GM19438 (cell line): ENCODE measurements around the gene STK11IP.

Experiments
- ATAC-seq: cut with Tn5 transposase; IDR thresholded peaks from one replicate; pipeline ENCODE4 v1.9.1; 2021; ENCODE audit warnings: low read depth; ENCODE audit not compliant: unreplicated experiment

The STK11IP gene, protein sequence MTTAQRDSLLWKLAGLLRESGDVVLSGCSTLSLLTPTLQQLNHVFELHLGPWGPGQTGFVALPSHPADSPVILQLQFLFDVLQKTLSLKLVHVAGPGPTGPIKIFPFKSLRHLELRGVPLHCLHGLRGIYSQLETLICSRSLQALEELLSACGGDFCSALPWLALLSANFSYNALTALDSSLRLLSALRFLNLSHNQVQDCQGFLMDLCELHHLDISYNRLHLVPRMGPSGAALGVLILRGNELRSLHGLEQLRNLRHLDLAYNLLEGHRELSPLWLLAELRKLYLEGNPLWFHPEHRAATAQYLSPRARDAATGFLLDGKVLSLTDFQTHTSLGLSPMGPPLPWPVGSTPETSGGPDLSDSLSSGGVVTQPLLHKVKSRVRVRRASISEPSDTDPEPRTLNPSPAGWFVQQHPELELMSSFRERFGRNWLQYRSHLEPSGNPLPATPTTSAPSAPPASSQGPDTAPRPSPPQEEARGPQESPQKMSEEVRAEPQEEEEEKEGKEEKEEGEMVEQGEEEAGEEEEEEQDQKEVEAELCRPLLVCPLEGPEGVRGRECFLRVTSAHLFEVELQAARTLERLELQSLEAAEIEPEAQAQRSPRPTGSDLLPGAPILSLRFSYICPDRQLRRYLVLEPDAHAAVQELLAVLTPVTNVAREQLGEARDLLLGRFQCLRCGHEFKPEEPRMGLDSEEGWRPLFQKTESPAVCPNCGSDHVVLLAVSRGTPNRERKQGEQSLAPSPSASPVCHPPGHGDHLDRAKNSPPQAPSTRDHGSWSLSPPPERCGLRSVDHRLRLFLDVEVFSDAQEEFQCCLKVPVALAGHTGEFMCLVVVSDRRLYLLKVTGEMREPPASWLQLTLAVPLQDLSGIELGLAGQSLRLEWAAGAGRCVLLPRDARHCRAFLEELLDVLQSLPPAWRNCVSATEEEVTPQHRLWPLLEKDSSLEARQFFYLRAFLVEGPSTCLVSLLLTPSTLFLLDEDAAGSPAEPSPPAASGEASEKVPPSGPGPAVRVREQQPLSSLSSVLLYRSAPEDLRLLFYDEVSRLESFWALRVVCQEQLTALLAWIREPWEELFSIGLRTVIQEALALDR

GRCh38 chr2:219597552-219598307 is at the start of gene STK11IP:
Gene STK11IP (plus strand): TSS chr2:219597857. CDS start chr2:219598120, 263 bp downstream.
- ATAC-seq: peak; percentile 90

GRCh38 chr2:219548990-219549389 is 48.7 kb upstream of the STK11IP start:
- ATAC-seq: no peak

GRCh38 chr2:219549619-219550018 is 48.0 kb upstream of the STK11IP start:
- no peak for ATAC-seq

GRCh38 chr2:219551441-219552381 is 45.9 kb upstream of the STK11IP start:
- peak; percentile 37 for ATAC-seq

GRCh38 chr2:219552382-219553167 is 45.1 kb upstream of the STK11IP start:
- peak; percentile 92 for ATAC-seq

- no peak for ATAC-seq
Measured at GRCh38 chr2:219553168-219553417, 44.6 kb upstream of the STK11IP start.

- ATAC-seq: no peak
Measured at GRCh38 chr2:219553463-219553963, 44.1 kb upstream of the STK11IP start.

- ATAC-seq: no peak
Measured at GRCh38 chr2:219554350-219554749, 43.3 kb upstream of the STK11IP start.

DNA sequence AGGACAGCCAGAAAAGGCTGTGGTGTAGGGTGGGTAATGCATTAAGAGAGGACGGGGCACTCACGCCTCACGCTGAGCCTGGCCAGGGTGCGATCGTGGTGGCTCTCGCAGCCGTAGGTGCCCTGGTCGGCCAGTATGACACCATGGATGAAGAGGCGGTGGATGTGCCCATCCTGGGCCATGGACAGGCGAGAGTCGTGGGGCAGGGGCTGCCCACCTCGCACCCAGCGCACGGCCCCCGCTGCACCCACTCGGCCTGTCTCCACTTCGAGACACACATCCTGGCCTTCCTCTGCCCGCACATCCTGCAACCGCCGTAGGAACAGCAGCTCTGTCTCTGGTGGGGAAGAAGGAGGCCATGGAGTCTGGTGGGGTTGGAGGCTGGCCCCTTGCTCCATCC is 41.7 kb upstream of the STK11IP start:
- no peak for ATAC-seq

DNA sequence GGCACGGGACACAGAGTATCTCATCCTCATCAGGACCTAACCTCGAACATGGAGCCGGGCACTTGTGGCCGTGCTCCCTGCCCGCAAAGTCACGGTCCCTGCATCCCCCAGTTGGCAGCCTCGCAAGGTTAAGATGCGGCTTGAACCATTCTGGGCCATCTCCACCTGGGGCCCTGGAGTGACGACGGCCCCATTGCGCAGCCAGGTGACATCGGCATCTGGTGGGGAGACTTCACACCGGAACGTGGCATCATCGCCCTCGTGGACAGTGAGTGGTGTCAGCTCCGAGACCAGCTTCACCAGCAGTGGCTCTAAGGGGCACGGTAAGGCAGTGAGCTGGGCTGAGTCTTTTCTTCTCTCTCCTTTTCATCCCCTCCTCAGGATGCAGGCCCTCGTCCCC is 41.2 kb upstream of the STK11IP start:
- no peak for ATAC-seq

GRCh38 chr2:219557320-219557719 is 40.3 kb upstream of the STK11IP start:
- no peak for ATAC-seq

DNA sequence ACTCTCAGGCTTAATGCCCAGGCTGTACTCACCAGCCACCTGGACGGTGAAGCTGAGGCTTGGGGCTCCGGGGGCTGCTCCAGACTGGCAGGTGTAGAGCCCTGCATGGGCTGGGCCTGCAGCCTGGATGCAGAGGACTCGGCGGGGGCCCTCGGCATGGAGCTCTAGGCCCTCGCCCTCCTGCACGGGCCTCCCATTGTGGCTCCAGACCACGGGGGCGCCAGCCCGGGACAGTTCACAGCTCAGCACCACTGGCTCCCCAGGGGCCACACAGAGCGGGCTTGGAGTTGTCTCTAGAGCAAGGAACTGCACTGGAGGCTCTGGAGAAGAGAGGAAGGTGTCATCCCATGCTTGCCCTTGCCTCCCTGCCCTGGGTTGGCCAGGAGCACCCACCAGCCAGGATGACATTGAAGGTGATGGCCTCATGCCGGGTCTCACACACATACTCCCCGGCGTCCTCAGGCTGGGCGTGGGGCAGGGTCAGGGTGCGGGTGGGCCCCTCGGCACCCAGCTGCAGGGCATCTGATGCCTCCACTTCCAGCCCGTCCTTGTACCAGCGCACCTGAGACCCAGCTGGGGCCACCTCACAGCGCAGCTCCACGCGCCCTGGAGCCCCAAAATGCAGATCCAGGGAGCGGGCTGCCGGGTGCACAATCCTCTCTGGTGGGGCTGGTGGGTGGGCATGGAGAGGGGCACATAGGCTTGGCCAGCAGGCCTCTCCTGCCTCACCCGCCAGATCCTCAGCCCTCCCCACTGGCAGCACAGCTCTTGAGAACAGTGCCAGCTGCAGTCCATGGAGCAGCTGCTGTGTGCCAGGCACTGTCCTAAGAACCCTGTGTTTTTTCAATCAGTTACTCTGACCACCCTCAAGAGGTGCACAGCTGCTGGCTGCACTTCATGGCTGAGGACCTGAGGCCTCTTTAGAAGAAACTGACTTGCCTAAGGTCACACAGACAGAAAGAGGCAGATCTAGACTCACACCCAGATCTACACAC is 39.6 kb upstream of the STK11IP start:
- no peak for ATAC-seq

DNA sequence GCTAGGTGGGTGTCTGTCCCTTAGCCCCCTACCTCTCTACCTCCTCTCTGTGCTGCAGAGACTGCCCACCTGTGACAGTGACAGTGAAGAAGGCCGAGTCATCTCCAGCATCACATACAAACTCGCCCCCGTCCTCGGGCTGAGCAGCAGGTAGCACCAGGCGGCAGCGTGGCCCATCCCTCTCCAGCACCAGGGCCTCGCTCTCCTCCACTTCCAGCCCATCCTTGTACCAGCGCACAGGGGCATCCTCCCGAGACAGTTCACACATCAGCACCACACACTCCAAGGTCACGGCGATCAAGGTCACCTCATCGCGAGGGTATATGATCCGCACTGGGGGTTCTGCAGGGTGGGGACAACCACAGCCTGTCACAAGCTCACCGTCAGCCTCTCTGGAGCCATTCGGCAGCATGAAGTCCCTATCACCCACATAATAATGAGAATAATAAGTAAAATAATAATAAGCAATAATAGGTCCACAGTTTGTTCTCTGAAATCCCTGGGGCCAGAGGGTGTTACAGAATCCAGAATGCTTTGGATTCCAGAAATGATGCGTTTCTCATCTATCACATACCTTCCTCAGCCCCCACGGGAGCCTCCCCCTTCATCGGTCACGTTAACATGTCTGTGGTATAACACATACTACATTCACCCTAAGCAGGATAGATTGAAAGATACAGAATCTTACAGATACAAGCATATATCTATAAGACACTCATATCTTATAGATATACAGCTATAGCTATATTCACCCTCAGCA is 38.3 kb upstream of the STK11IP start:
- no peak for ATAC-seq

DNA sequence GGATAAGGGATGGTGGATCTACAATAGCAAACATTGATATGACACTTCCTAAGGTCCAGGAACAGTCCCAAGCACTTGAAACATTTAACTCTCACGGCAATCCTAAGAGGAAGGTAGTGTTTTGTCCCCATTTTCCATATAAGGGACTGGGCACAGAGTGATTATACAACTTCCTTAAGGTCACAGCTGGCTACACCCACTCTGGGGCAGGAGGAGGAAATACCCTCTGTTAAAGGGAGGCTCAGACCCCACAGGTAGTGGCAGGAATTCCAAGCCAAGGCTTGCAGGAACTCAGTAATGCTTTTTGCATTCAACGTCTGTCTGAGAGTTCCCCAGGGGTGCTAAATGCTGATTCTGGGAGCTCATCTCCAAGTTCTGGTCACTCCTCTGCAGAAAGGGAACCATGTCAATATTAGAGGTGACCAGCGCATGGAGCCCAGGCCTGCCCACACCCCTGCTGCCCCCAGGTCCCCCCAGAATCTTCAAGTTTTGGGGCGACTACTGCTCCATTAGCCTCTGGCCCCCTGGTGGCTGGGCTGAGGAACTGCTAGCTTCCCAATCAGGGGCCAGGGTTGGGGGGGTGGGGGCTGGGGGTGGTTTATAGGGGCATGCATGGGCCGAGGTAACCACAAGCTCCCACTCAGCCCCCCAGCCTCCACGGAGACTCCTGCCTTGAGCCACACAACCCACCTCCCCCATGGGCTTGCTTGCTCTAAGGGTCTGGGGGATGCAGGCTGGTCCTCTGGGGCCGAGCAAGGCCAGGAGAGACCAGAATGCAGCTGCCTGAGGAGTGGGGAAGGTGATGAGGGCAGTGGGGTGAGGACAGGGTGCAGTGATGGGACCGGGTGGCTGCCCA is 37.4 kb upstream of the STK11IP start:
- no peak for ATAC-seq

- no peak for ATAC-seq
Measured at GRCh38 chr2:219560893-219561178, 36.8 kb upstream of the STK11IP start.
